Measurements from ENCODE around the gene FHOD3. TPM values are rescaled to one million over a fixed set of nuclear protein-coding genes. Genes with fewer than 3 reads are reported as not detected.

The FHOD3 gene
- total and polyA plus RNA-seq, 4 donors = 0.57 to 1.3 (median 1.2) TPM; not detected in 1

GRCh38 chr18:36327352-36328316 lies 30.1 kb downstream of the FHOD3 start:
- Histone ChIP-seq H3K4me1 (ENCODE audit: control insufficient read depth in 4 of 4, insufficient read depth in 4 of 4, low read length in 3 of 4) (no peaks in the 10 kb centered on the region), H3K27ac (ENCODE audit: low read depth in 1 of 2, low read length in 2 of 2) (no peak overlapping the region), H3K9ac (ENCODE audit: low read depth in 1 of 2, low read length in 2 of 2) (no peak overlapping the region), H3K4me3 (ENCODE audit: low read depth in 1 of 3, low read length in 3 of 3) (no peak overlapping the region), H3K9me3 (ENCODE audit: control insufficient read depth in 4 of 4, low read length in 3 of 4) (no peaks in the 10 kb centered on the region), H3K27me3 (ENCODE audit: control insufficient read depth in 4 of 4, insufficient read depth in 4 of 4, low read length in 3 of 4) (peaks cover 0 to 3% (median 0%) of the 10 kb centered on the region in 4 donors), H3K36me3 (ENCODE audit: control insufficient read depth in 4 of 4, insufficient read depth in 3 of 4, low read depth in 1 of 4, low read length in 3 of 4) (no peaks in the 10 kb centered on the region)
- WGBS = 78% methylated on average over 5 of the region's 5 CpGs
- no peak for TF ChIP-seq HNF4G (IDR thresholded peaks at IDR 0.05)
- no peak for TF ChIP-seq JUND (IDR thresholded peaks at IDR 0.05)
- TF ChIP-seq FOXA2 (IDR thresholded peaks at IDR 0.05) = no peak
- TF ChIP-seq, protein P1, sequence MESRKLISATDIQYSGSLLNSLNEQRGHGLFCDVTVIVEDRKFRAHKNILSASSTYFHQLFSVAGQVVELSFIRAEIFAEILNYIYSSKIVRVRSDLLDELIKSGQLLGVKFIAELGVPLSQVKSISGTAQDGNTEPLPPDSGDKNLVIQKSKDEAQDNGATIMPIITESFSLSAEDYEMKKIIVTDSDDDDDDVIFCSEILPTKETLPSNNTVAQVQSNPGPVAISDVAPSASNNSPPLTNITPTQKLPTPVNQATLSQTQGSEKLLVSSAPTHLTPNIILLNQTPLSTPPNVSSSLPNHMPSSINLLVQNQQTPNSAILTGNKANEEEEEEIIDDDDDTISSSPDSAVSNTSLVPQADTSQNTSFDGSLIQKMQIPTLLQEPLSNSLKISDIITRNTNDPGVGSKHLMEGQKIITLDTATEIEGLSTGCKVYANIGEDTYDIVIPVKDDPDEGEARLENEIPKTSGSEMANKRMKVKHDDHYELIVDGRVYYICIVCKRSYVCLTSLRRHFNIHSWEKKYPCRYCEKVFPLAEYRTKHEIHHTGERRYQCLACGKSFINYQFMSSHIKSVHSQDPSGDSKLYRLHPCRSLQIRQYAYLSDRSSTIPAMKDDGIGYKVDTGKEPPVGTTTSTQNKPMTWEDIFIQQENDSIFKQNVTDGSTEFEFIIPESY (IDR thresholded peaks at IDR 0.05) = no peak
- TF ChIP-seq RXRA (IDR thresholded peaks at IDR 0.05) = no peak
- no peak for TF ChIP-seq SP1 (IDR thresholded peaks at IDR 0.05)
- TF ChIP-seq, protein P2, sequence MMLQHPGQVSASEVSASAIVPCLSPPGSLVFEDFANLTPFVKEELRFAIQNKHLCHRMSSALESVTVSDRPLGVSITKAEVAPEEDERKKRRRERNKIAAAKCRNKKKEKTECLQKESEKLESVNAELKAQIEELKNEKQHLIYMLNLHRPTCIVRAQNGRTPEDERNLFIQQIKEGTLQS (IDR thresholded peaks at IDR 0.05) = no peak
- TF ChIP-seq YY1 (IDR thresholded peaks at IDR 0.05) = no peak
- DNase-seq (ENCODE audit: low spot score) = peak; percentile 8

- TF ChIP-seq, protein P3, sequence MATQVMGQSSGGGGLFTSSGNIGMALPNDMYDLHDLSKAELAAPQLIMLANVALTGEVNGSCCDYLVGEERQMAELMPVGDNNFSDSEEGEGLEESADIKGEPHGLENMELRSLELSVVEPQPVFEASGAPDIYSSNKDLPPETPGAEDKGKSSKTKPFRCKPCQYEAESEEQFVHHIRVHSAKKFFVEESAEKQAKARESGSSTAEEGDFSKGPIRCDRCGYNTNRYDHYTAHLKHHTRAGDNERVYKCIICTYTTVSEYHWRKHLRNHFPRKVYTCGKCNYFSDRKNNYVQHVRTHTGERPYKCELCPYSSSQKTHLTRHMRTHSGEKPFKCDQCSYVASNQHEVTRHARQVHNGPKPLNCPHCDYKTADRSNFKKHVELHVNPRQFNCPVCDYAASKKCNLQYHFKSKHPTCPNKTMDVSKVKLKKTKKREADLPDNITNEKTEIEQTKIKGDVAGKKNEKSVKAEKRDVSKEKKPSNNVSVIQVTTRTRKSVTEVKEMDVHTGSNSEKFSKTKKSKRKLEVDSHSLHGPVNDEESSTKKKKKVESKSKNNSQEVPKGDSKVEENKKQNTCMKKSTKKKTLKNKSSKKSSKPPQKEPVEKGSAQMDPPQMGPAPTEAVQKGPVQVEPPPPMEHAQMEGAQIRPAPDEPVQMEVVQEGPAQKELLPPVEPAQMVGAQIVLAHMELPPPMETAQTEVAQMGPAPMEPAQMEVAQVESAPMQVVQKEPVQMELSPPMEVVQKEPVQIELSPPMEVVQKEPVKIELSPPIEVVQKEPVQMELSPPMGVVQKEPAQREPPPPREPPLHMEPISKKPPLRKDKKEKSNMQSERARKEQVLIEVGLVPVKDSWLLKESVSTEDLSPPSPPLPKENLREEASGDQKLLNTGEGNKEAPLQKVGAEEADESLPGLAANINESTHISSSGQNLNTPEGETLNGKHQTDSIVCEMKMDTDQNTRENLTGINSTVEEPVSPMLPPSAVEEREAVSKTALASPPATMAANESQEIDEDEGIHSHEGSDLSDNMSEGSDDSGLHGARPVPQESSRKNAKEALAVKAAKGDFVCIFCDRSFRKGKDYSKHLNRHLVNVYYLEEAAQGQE (IDR thresholded peaks at IDR 0.05) = no peak
- no peak for TF ChIP-seq HNF4A (conservative IDR thresholded peaks at IDR 0.05)
- no peak for TF ChIP-seq FOXA1 (IDR thresholded peaks at IDR 0.05)
- TF ChIP-seq, protein P2 (IDR thresholded peaks at IDR 0.05) = no peak
- TF ChIP-seq SP1 (IDR thresholded peaks at IDR 0.05) = no peak
- no peak for TF ChIP-seq JUND (IDR thresholded peaks at IDR 0.05)
- no peak for TF ChIP-seq RAD21 (IDR thresholded peaks at IDR 0.05)
- no peak for TF ChIP-seq TAF1 (conservative IDR thresholded peaks at IDR 0.05)
- no peak for TF ChIP-seq NR2F2 (IDR thresholded peaks at IDR 0.05)
- TF ChIP-seq GABPA (IDR thresholded peaks at IDR 0.05 in 1 of 2, conservative IDR thresholded peaks at IDR 0.05 in 1 of 2) = no peak
- TF ChIP-seq, protein P1 (IDR thresholded peaks at IDR 0.05) = no peak
- no peak for TF ChIP-seq RXRA (IDR thresholded peaks at IDR 0.05)
- Histone ChIP-seq H3K36me3 (ENCODE audit: control insufficient read depth in 4 of 4, insufficient read depth in 3 of 4, low read depth in 1 of 4, low read length in 3 of 4) (no peaks in the 10 kb centered on the region), H3K4me1 (ENCODE audit: control insufficient read depth in 4 of 4, insufficient read depth in 4 of 4, low read length in 3 of 4) (no peaks in the 10 kb centered on the region), H3K27ac (ENCODE audit: low read depth in 1 of 2, low read length in 2 of 2) (no peak overlapping the region), H3K9ac (ENCODE audit: low read depth in 1 of 2, low read length in 2 of 2) (no peak overlapping the region), H3K4me3 (ENCODE audit: low read depth in 1 of 3, low read length in 3 of 3) (no peak overlapping the region), H3K9me3 (ENCODE audit: control insufficient read depth in 4 of 4, low read length in 3 of 4) (no peaks in the 10 kb centered on the region), H3K27me3 (ENCODE audit: control insufficient read depth in 4 of 4, insufficient read depth in 4 of 4, low read length in 3 of 4) (peaks cover 0 to 3% (median 0%) of the 10 kb centered on the region in 4 donors)
- peak; percentile 6 for DNase-seq (ENCODE audit: low spot score)
- 91% methylated on average over 3 of the region's 3 CpGs for WGBS
Observed at GRCh38 chr18:36328385-36328858, 30.9 kb downstream of the FHOD3 start.
